ENCODE measurements around the gene PDLIM4. TPM values are rescaled to one million over a fixed set of nuclear protein-coding genes. Genes with fewer than 3 reads are reported as not detected.

PDLIM4 gene
- total and polyA plus RNA-seq, 7 experiments from 2014 or later: 0.99 TPM; not detected in 6

DNA sequence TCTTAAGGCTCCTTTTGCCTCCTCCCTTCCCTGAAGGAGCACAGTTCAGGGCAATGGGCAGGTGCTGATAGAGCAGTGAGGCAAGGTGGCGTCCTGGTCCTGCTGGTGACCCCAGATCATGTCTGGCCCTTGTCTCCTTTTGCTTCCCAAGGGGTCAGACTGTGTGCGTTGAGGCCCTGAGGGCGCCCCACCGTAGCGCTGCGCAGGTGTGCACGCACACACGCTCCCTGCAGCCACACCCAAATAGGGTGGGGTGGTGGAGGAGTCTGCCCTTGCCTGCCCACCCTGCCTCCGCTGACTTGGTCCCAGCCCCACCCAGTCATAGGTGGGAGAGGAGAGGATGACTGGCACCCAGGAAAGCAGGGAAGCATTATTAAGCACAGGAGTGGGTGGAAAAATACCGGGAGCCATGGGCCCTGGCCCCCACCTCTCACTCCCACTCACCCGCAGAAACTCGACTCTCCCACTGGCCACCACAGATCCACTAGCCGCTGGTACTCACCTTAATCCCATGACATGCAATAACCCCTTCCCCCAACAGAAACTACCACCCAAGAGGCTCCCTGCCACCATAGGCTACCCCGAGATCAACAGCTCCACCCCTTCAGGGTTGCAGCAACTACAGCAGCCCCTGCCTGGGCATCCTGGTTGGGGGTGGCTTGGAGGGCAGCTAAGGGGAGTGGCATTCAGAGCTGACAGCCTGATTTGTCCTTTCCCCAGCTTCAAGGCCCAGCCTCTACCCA is 16.7 kb downstream of the PDLIM4 start:
- Histone ChIP-seq H3K27me3 (ENCODE audit: control insufficient read depth in 2 of 2, insufficient read depth in 2 of 2, low read length in 2 of 2) (no peaks in the 10 kb centered on the region), H3K36me3 (ENCODE audit: control insufficient read depth in 2 of 3, insufficient read depth in 3 of 3, low read length in 3 of 3) (no peaks in the 10 kb centered on the region), H3K4me1 (ENCODE audit: control insufficient read depth in 2 of 2, insufficient read depth in 2 of 2, low read length in 2 of 2) (peaks cover 0 to 4% of the 10 kb centered on the region in 2 donors), H3K9me3 (ENCODE audit: control insufficient read depth in 2 of 3, low read length in 3 of 3) (no peaks in the 10 kb centered on the region), H3K4me3 (ENCODE audit: low read length) (no peak overlapping the region), H3K27ac (ENCODE audit: low read depth, low read length) (no peak overlapping the region)
- Mint-ChIP-seq H3K4me1 (peaks cover 0 to 16% (median 11%) of the 10 kb centered on the region in 7 donors), H3K36me3 (no peaks in the 10 kb centered on the region), H3K27ac (no peak overlapping the region), H3K27me3 (peaks cover 10 to 31% (median 14%) of the 10 kb centered on the region in 5 donors), H3K4me3 (peak overlapping the region in 1 of 10 donors; percentile 28), H3K9me3 (no peaks in the 10 kb centered on the region)
- no peak for ATAC-seq
- ChIA-PET CTCF (interaction anchor here (0.6 kb wide), 1 partner anchor 113 kb away, joined by 3 read pairs; no protein-coding TSS in a partner anchor), POLR2A (no interaction called here)
- peak in 1 of 9 donors; percentile 11 for DNase-seq
- intact Hi-C loops (cut with micrococcal nuclease): loop anchor here (5.0 to 10.0 kb wide), 3 partner anchors 93 to 541 kb away; partner anchors contain the start of genes SLC22A5 (in 1 of the 2) and SOWAHA (in 1 of the 2)

DNA sequence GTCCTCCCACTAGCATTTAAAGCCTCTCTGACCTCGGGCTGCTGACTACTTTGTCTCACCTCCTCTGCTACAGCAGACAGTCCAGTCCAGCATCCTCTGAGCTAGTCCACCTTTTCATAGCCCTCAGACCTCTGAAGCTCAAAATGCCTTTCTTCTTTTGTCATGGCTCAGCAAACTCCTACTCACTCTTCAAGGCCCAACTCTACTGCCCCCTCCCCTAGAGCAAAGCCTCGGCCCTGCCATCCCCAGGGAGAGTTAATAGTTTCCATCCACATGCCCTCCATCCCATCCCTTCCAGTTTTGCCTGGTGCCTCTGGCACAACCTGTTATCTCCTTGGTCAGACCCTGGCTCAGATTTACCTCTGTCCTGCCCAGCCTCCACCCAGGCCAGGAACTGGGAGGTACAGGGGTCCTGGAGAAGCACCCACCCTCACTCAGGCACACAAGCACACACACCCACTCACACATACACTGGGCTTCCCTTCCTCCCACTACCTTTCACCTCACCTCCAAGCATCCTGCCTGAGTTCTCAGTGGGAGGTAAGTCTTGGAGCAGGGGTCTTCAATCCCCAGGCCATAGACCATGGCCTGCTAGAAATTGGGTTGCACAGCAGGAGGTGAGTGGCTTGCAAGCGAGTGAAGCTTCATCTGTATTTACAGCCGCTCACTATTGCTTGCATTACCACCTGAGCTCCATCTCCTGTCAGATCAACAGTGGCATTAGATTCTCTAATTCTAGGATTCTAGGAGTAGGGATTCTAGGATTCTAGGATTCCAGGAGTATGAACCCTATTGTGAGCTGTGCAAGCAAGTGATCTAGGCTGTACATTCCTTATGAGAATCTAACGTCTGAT is 18.1 kb downstream of the PDLIM4 start:
- Mint-ChIP-seq H3K4me3 (peak overlapping the region in 1 of 10 donors; percentile 2), H3K4me1 (peaks cover 0 to 16% (median 11%) of the 10 kb centered on the region in 7 donors), H3K9me3 (no peaks in the 10 kb centered on the region), H3K36me3 (no peaks in the 10 kb centered on the region), H3K27me3 (peaks cover 10 to 31% (median 18%) of the 10 kb centered on the region in 5 donors), H3K27ac (no peak overlapping the region)
- Histone ChIP-seq H3K9me3 (ENCODE audit: control insufficient read depth in 2 of 3, low read length in 3 of 3) (no peaks in the 10 kb centered on the region), H3K27me3 (ENCODE audit: control insufficient read depth in 2 of 2, insufficient read depth in 2 of 2, low read length in 2 of 2) (no peaks in the 10 kb centered on the region), H3K27ac (ENCODE audit: low read depth, low read length) (no peak overlapping the region), H3K36me3 (ENCODE audit: control insufficient read depth in 2 of 3, insufficient read depth in 3 of 3, low read length in 3 of 3) (no peaks in the 10 kb centered on the region), H3K4me1 (ENCODE audit: control insufficient read depth in 2 of 2, insufficient read depth in 2 of 2, low read length in 2 of 2) (peaks cover 0 to 4% of the 10 kb centered on the region in 2 donors), H3K4me3 (ENCODE audit: low read length) (no peak overlapping the region)
- ChIA-PET POLR2A (no interaction called here), CTCF (no interaction called here)
- ATAC-seq (no peak), DNase-seq (no peak)
- intact Hi-C loops (cut with micrococcal nuclease): loop anchor here in 1 of 2 donors (10.0 kb wide), 1 partner anchor 539 kb away; the partner anchor contains the start of gene SOWAHA

DNA sequence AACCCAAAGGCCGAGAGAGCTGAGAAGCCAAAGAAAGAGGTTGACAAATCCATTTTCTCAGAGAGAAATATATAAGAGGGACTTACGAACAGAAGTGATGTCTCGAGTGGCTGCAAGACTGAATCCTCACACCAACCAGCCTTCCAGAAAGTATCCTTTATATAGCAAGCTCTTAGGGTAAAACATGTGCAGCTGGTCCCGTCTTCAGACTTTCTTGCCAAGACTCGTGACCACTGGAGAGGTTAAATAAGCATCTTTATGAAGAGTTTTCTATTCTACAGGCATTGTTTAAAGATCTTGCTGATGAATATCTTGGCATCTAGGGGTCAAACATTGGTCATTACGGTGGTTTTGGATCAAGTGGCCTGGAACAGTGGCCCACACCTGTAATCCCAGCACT is 19.8 kb downstream of the PDLIM4 start:
- Histone ChIP-seq H3K27ac (ENCODE audit: low read depth, low read length) (no peak overlapping the region), H3K27me3 (ENCODE audit: control insufficient read depth in 2 of 2, insufficient read depth in 2 of 2, low read length in 2 of 2) (no peaks in the 10 kb centered on the region), H3K9me3 (ENCODE audit: control insufficient read depth in 2 of 3, low read length in 3 of 3) (no peaks in the 10 kb centered on the region), H3K4me3 (ENCODE audit: low read length) (no peak overlapping the region), H3K36me3 (ENCODE audit: control insufficient read depth in 2 of 3, insufficient read depth in 3 of 3, low read length in 3 of 3) (no peaks in the 10 kb centered on the region), H3K4me1 (ENCODE audit: control insufficient read depth in 2 of 2, insufficient read depth in 2 of 2, low read length in 2 of 2) (peaks cover 0 to 4% of the 10 kb centered on the region in 2 donors)
- intact Hi-C loops (cut with micrococcal nuclease): loop anchor here in 1 of 2 donors (10.0 kb wide), 1 partner anchor 538 kb away; the partner anchor contains the start of gene SOWAHA
- no peak for DNase-seq
- Mint-ChIP-seq H3K4me3 (no peak overlapping the region), H3K36me3 (no peaks in the 10 kb centered on the region), H3K27me3 (peaks cover 8 to 28% (median 19%) of the 10 kb centered on the region in 5 donors), H3K4me1 (peaks cover 0 to 12% (median 9%) of the 10 kb centered on the region in 7 donors), H3K9me3 (no peaks in the 10 kb centered on the region), H3K27ac (no peak overlapping the region)
- ChIA-PET POLR2A (interaction anchor here (0.6 kb wide), 1 partner anchor 506 kb away, joined by 4 read pairs; no protein-coding TSS in a partner anchor), CTCF (no interaction called here)
- no peak for ATAC-seq

- CTCF ChIA-PET: no interaction called here
- H3K4me3 Mint-ChIP-seq: no peak overlapping the region
- ATAC-seq: no peak
These were observed 20.7 kb downstream of the PDLIM4 start for GRCh38 chr5:132277971-132278853.

GRCh38 chr5:132279801-132280200 is 22.3 kb downstream of the PDLIM4 start:
- no peaks in the 10 kb centered on the region for H3K4me1 ChIP-seq (ENCODE audit: control insufficient read depth in 2 of 2, insufficient read depth in 2 of 2, low read length in 2 of 2)
- Mint-ChIP-seq H3K27me3 (peaks cover 0 to 12% (median 7%) of the 10 kb centered on the region in 5 donors), H3K4me1 (peaks cover 0 to 2% (median 0%) of the 10 kb centered on the region in 7 donors), H3K27ac (no peak overlapping the region), H3K36me3 (no peaks in the 10 kb centered on the region), H3K4me3 (no peak overlapping the region), H3K9me3 (no peaks in the 10 kb centered on the region)
- CTCF ChIA-PET: no interaction called here
- POLR2A ChIA-PET: interaction anchor here (0.6 kb wide), 1 partner anchor 282 kb away, joined by 3 read pairs; no protein-coding TSS in a partner anchor
- no peaks in the 10 kb centered on the region for H3K9me3 ChIP-seq (ENCODE audit: control insufficient read depth in 2 of 3, low read length in 3 of 3)
- no peaks in the 10 kb centered on the region for H3K36me3 ChIP-seq (ENCODE audit: control insufficient read depth in 2 of 3, insufficient read depth in 3 of 3, low read length in 3 of 3)
- no peak overlapping the region for H3K4me3 ChIP-seq (ENCODE audit: low read length)
- no peaks in the 10 kb centered on the region for H3K27me3 ChIP-seq (ENCODE audit: control insufficient read depth in 2 of 2, insufficient read depth in 2 of 2, low read length in 2 of 2)
- peak; percentile 12 for ATAC-seq
- DNase-seq: no peak
- intact Hi-C loops (cut with micrococcal nuclease): loop anchor here in 1 of 2 donors (10.0 kb wide), 1 partner anchor 535 kb away; the partner anchor contains the start of gene SOWAHA
- H3K27ac ChIP-seq (ENCODE audit: low read depth, low read length): no peak overlapping the region

More at GRCh38 chr5:132277971-132278853, 20.7 kb downstream of the PDLIM4 start:
- Mint-ChIP-seq H3K9me3 (no peaks in the 10 kb centered on the region), H3K27ac (peak overlapping the region in 1 of 9 donors; percentile 24), H3K27me3 (peaks cover 2 to 26% (median 16%) of the 10 kb centered on the region in 5 donors), H3K36me3 (no peaks in the 10 kb centered on the region), H3K4me1 (peaks cover 0 to 5% (median 2%) of the 10 kb centered on the region in 7 donors)
- POLR2A ChIA-PET: no interaction called here
- no peak for DNase-seq
- intact Hi-C loops (cut with micrococcal nuclease): loop anchor here in 1 of 2 donors (10.0 kb wide), 1 partner anchor 537 kb away; the partner anchor contains the start of gene SOWAHA
- Histone ChIP-seq H3K4me1 (ENCODE audit: control insufficient read depth in 2 of 2, insufficient read depth in 2 of 2, low read length in 2 of 2) (no peaks in the 10 kb centered on the region), H3K4me3 (ENCODE audit: low read length) (no peak overlapping the region), H3K36me3 (ENCODE audit: control insufficient read depth in 2 of 3, insufficient read depth in 3 of 3, low read length in 3 of 3) (no peaks in the 10 kb centered on the region), H3K27me3 (ENCODE audit: control insufficient read depth in 2 of 2, insufficient read depth in 2 of 2, low read length in 2 of 2) (no peaks in the 10 kb centered on the region), H3K9me3 (ENCODE audit: control insufficient read depth in 2 of 3, low read length in 3 of 3) (no peaks in the 10 kb centered on the region), H3K27ac (ENCODE audit: low read depth, low read length) (no peak overlapping the region)
